ENCODE measurements around the gene SUPT5H. TPM values are rescaled to one million over a fixed set of nuclear protein-coding genes. Genes with fewer than 3 reads are reported as not detected.

The SUPT5H gene
- polyA plus RNA-seq, 12 donors = 74.5 to 113 (median 82.6) TPM; not detected in 1

GRCh38 chr19:39423258-39424086 lies 21.9 kb upstream of the SUPT5H start:
- no peak for DNase-seq

- DNase-seq = no peak
Measured at GRCh38 chr19:39424934-39425333, 20.4 kb upstream of the SUPT5H start.

- no peak for DNase-seq
Measured at GRCh38 chr19:39425744-39426143, 19.6 kb upstream of the SUPT5H start.

- DNase-seq = no peak
Measured at GRCh38 chr19:39426170-39426569, 19.2 kb upstream of the SUPT5H start.

- DNase-seq = no peak
Measured at GRCh38 chr19:39427707-39428106, 17.7 kb upstream of the SUPT5H start.

- peak; percentile 86 for DNase-seq
Measured at GRCh38 chr19:39428283-39429112, 16.9 kb upstream of the SUPT5H start.

GRCh38 chr19:39430675-39431593 lies 14.4 kb upstream of the SUPT5H start:
- DNase-seq = no peak

GRCh38 chr19:39432677-39433025 lies 12.7 kb upstream of the SUPT5H start:
- no peak for DNase-seq

GRCh38 chr19:39433480-39434079 lies 11.8 kb upstream of the SUPT5H start:
- DNase-seq = no peak

GRCh38 chr19:39434123-39435076 lies 11.0 kb upstream of the SUPT5H start:
- no peak for DNase-seq

GRCh38 chr19:39435499-39436349 lies 9.7 kb upstream of the SUPT5H start, which contains the start of gene RPS16:
Gene RPS16, minus strand, starts transcription at chr19:39435949. Its CDS starts 54 bp downstream, at chr19:39435895.
- peak; percentile 97 for DNase-seq

GRCh38 chr19:39436350-39436716 lies 9.0 kb upstream of the SUPT5H start:
- no peak for DNase-seq

GRCh38 chr19:39438270-39438934 lies 7.0 kb upstream of the SUPT5H start:
- no peak for DNase-seq

GRCh38 chr19:39444598-39445195 lies 685 bp upstream of the SUPT5H start:
- DNase-seq = no peak

GRCh38 chr19:39446365-39447084 lies 1.1 kb downstream of the SUPT5H start:
- no peak for DNase-seq

- DNase-seq = no peak
Measured at GRCh38 chr19:39448271-39448670, 2.9 kb downstream of the SUPT5H start.

GRCh38 chr19:39449116-39449797 lies 3.9 kb downstream of the SUPT5H start:
- no peak for DNase-seq

All from muscle of arm (tissue), 12 donors.